Glomerular visceral epithelial cell (primary cell): Measurements from ENCODE around the gene TP73.
"Not testable (repeated sequence)": the region's sequence is repeated elsewhere in the genome, so short reads cannot be mapped to it uniquely, and the experiment has no call there.

Experiments used
- DNase-seq: peaks from one replicate; pipeline ENCODE4 v3.0.0-alpha.2; 2016; ENCODE audit errors: extremely low spot score

The TP73 gene

GRCh38 chr1:3744646-3745045 lies 92.3 kb downstream of the TP73 start:
- DNase-seq, result no peak

GRCh38 chr1:3745071-3745470 lies 92.8 kb downstream of the TP73 start:
- no peak for DNase-seq

GRCh38 chr1:3745590-3746381 lies 93.5 kb downstream of the TP73 start:
- no peak for DNase-seq

GRCh38 chr1:3746389-3746829 lies 94.1 kb downstream of the TP73 start:
- DNase-seq, result no peak

- DNase-seq, result peak; percentile 79
These were observed 94.7 kb downstream of the TP73 start for GRCh38 chr1:3746830-3747521.

- no peak for DNase-seq
These were observed 95.2 kb downstream of the TP73 start for GRCh38 chr1:3747522-3747848.

- DNase-seq, result no peak
These were observed 95.6 kb downstream of the TP73 start for GRCh38 chr1:3747903-3748302.

- not testable (repeated sequence) for DNase-seq
These were observed 96.1 kb downstream of the TP73 start for GRCh38 chr1:3748316-3748900.

- DNase-seq, result no peak
These were observed 97.2 kb downstream of the TP73 start for GRCh38 chr1:3749512-3749911.

- DNase-seq, result no peak
These were observed 98.4 kb downstream of the TP73 start for GRCh38 chr1:3750741-3751140.

GRCh38 chr1:3752400-3752945 lies 100.2 kb downstream of the TP73 start, which contains the start of gene CCDC27:
TSS of gene CCDC27 (plus strand) at chr1:3752450. CDS start at chr1:3752482, 32 bp downstream.
- DNase-seq, result no peak

- DNase-seq, result no peak
These were observed 101.5 kb downstream of the TP73 start for GRCh38 chr1:3753656-3754454.

- DNase-seq, result no peak
These were observed 104.1 kb downstream of the TP73 start for GRCh38 chr1:3756394-3756793.

- DNase-seq, result no peak
These were observed 106.8 kb downstream of the TP73 start for GRCh38 chr1:3759164-3759563.

GRCh38 chr1:3759796-3760195 lies 107.5 kb downstream of the TP73 start:
- no peak for DNase-seq

- no peak for DNase-seq
These were observed 109.1 kb downstream of the TP73 start for GRCh38 chr1:3761296-3762010.

- DNase-seq, result no peak
These were observed 110.0 kb downstream of the TP73 start for GRCh38 chr1:3762151-3762872.

GRCh38 chr1:3762873-3763228 lies 110.5 kb downstream of the TP73 start:
- no peak for DNase-seq

GRCh38 chr1:3763351-3764125 lies 111.2 kb downstream of the TP73 start:
- no peak for DNase-seq
